Measurements from ENCODE around the gene SRRM1. TPM values are rescaled to one million over a fixed set of nuclear protein-coding genes. Genes with fewer than 3 reads are reported as not detected.
A peak's percentile ranks its signal among the peaks of the same experiment; 100 is the strongest.

The SRRM1 gene
- total RNA-seq, 4 donors from 2014 or later: 28.5 to 59.8 (median 40.2) TPM

- TF ChIP-seq CTCF (IDR thresholded peaks at IDR 0.05 in 4 of 5, conservative IDR thresholded peaks at IDR 0.05 in 1 of 5) (no peak), POLR2A (IDR thresholded peaks at IDR 0.05) (no peak)
- ATAC-seq: no peak
- H3K9me3 ChIP-seq: no peaks in the 10 kb centered on the region
- H3K4me3 ChIP-seq: no peak overlapping the region
- intact Hi-C loops (cut with DNase I; ENCODE audit: low total_unique reads) (loop anchor here (5.0 to 10.0 kb wide), 5 partner anchors 225 to 1355 kb away; partner anchors contain the start of genes NIPAL3, PAFAH2, PNRC2 and STPG1), in situ Hi-C loops (cut with MboI; ENCODE audit: low sequenced_read_pairs in 4 of 4) (loop anchor here in 3 of 4 donors (5.0 to 25.0 kb wide), 4 partner anchors 95 to 438 kb away; partner anchors contain the start of genes NIPAL3 (in 2 of the 3) and STPG1 (in 2 of the 3))
- H3K4me1 ChIP-seq: peaks cover 17 to 21% of the 10 kb centered on the region in 2 donors
- DNase-seq: no peak
- H3K27ac ChIP-seq: no peak overlapping the region
- H3K27me3 ChIP-seq: no peaks in the 10 kb centered on the region
- no peaks in the 10 kb centered on the region for H3K36me3 ChIP-seq
Observed at GRCh38 chr1:24639881-24640280, 3.2 kb upstream of the SRRM1 start.

GRCh38 chr1:24640288-24640687, 2.8 kb upstream of the SRRM1 start:
- Histone ChIP-seq H3K4me1 (peaks cover 20 to 25% of the 10 kb centered on the region in 2 donors), H3K27ac (no peak overlapping the region), H3K9me3 (no peaks in the 10 kb centered on the region), H3K4me3 (no peak overlapping the region), H3K27me3 (no peaks in the 10 kb centered on the region), H3K36me3 (peaks cover 0 to 1% of the 10 kb centered on the region in 2 donors)
- no peak for DNase-seq
- TF ChIP-seq POLR2A (IDR thresholded peaks at IDR 0.05) (no peak), CTCF (IDR thresholded peaks at IDR 0.05 in 4 of 5, conservative IDR thresholded peaks at IDR 0.05 in 1 of 5) (no peak)
- ATAC-seq: no peak
- in situ Hi-C loops (cut with MboI; ENCODE audit: low sequenced_read_pairs in 4 of 4): loop anchor here in 3 of 4 donors (25.0 kb wide), 2 partner anchors 228 to 428 kb away; partner anchors contain the start of genes NIPAL3 (in 2 of the 3) and STPG1 (in 2 of the 3)
- intact Hi-C loops (cut with DNase I; ENCODE audit: low total_unique reads): loop anchor here (5.0 to 10.0 kb wide), 4 partner anchors 225 to 1355 kb away; partner anchors contain the start of genes NIPAL3, PAFAH2, PNRC2 and STPG1

GRCh38 chr1:24641646-24642151, 1.4 kb upstream of the SRRM1 start:
- H3K4me1 ChIP-seq: peaks cover 23 to 30% of the 10 kb centered on the region in 2 donors
- H3K27me3 ChIP-seq: no peaks in the 10 kb centered on the region
- peaks cover 0 to 15% of the 10 kb centered on the region in 2 donors for H3K36me3 ChIP-seq
- DNase-seq (peak; percentile 6 to 25), ATAC-seq (no peak)
- in situ Hi-C loops (cut with MboI; ENCODE audit: low sequenced_read_pairs in 4 of 4): loop anchor here in 3 of 4 donors (25.0 kb wide), 2 partner anchors 229 to 429 kb away; partner anchors contain the start of genes NIPAL3 (in 2 of the 3) and STPG1 (in 2 of the 3)
- H3K27ac ChIP-seq: peak overlapping the region; percentile 92 to 99 (median 96)
- TF ChIP-seq POLR2A (IDR thresholded peaks at IDR 0.05) (no peak), CTCF (IDR thresholded peaks at IDR 0.05 in 4 of 5, conservative IDR thresholded peaks at IDR 0.05 in 1 of 5) (no peak)
- H3K4me3 ChIP-seq: peak overlapping the region; percentile 63 to 93 (median 81)
- H3K9me3 ChIP-seq: no peaks in the 10 kb centered on the region
- intact Hi-C loops (cut with DNase I; ENCODE audit: low total_unique reads): loop anchor here (5.0 to 10.0 kb wide), 4 partner anchors 227 to 1353 kb away; partner anchors contain the start of genes NIPAL3, PAFAH2, PNRC2 and STPG1

- TF ChIP-seq POLR2A (IDR thresholded peaks at IDR 0.05) (no peak), CTCF (IDR thresholded peaks at IDR 0.05 in 4 of 5, conservative IDR thresholded peaks at IDR 0.05 in 1 of 5) (peak in 1 of 5 experiments; percentile 4)
- peaks cover 0 to 34% of the 10 kb centered on the region in 2 donors for H3K36me3 ChIP-seq
- H3K27ac ChIP-seq: peak overlapping the region; percentile 84 to 96 (median 92)
- no peaks in the 10 kb centered on the region for H3K9me3 ChIP-seq
- no peaks in the 10 kb centered on the region for H3K27me3 ChIP-seq
- in situ Hi-C loops (cut with MboI; ENCODE audit: low sequenced_read_pairs in 4 of 4) (loop anchor here in 3 of 4 donors (25.0 kb wide), 2 partner anchors 231 to 431 kb away; partner anchors contain the start of genes NIPAL3 (in 2 of the 3) and STPG1 (in 2 of the 3)), intact Hi-C loops (cut with DNase I; ENCODE audit: low total_unique reads) (loop anchor here (1.0 to 10.0 kb wide), 5 partner anchors 102 to 1351 kb away; partner anchors contain the start of genes CLIC4, NIPAL3, PAFAH2 and PNRC2)
- peak; percentile 22 to 28 for ATAC-seq
- no peak for DNase-seq
- H3K4me1 ChIP-seq: peaks cover 23 to 30% of the 10 kb centered on the region in 2 donors
- H3K4me3 ChIP-seq: peak overlapping the region; percentile 81 to 97 (median 87)
Observed at GRCh38 chr1:24643363-24644099, 429 bp downstream of the SRRM1 start.
